CD4-positive, alpha-beta memory T cell (primary cell): Measurements from ENCODE around the gene MACROD2. TPM values are rescaled to one million over a fixed set of nuclear protein-coding genes. Genes with fewer than 3 reads are reported as not detected.
"Not testable (repeated sequence)": the region's sequence is repeated elsewhere in the genome, so short reads cannot be mapped to it uniquely, and the experiment has no call there.

Experiments used
- CTCF ChIA-PET: fragments of 350-600 bp; sonication (Branson Sonifier 250); formaldehyde crosslinking; loops from one replicate; lab custom pipeline; 2021; ENCODE audit warnings: inconsistent platforms; ENCODE audit not compliant: partially characterized antibody; lab: Charles Lee
- POLR2A ChIA-PET: fragments of 350-600 bp; sonication (Branson Sonifier 250); formaldehyde crosslinking; loops from one replicate; lab custom pipeline; 2021; ENCODE audit not compliant: partially characterized antibody; lab: Charles Lee
- DNase-seq, 5 donors: peaks; one replicate each; pipeline versions ENCODE4 v3.0.0 to v3.0.0-alpha.2; 2020 to 2022; ENCODE audit warnings: mixed read lengths in 1 of 5
- H3K27ac ChIP-seq: one replicate; pipeline ENCODE4 v1.7.0; 2013; ENCODE audit warnings: low read depth, low read length
- H3K27me3 ChIP-seq: 2 replicates; pipeline ENCODE4 v1.7.0; 2013; ENCODE audit warnings: mild to moderate bottlenecking, low read length, moderate library complexity; ENCODE audit not compliant: insufficient read depth
- H3K36me3 ChIP-seq: 2 replicates; pipeline ENCODE4 v1.7.0; 2013; ENCODE audit warnings: mild to moderate bottlenecking, low read length, moderate library complexity; ENCODE audit not compliant: insufficient read depth
- H3K4me1 ChIP-seq: 2 replicates; pipeline ENCODE4 v1.7.0; 2013; ENCODE audit warnings: mild to moderate bottlenecking, low read length, moderate library complexity; ENCODE audit not compliant: insufficient read depth
- H3K4me3 ChIP-seq, 2 donors: one replicate each; pipeline ENCODE4 v1.7.0; 2013; ENCODE audit warnings: low read length in 2 of 2, mild to moderate bottlenecking in 1 of 2
- H3K9me3 ChIP-seq, 2 donors: one replicate each; pipeline ENCODE4 v1.7.0; 2013; ENCODE audit warnings: low read length in 2 of 2, control low read depth in 1 of 2; ENCODE audit not compliant: control insufficient read depth in 1 of 2
- H3K27ac Mint-ChIP-seq, 7 donors: one replicate each; pipeline ENCODE4 v1.8.0; 2020 to 2021; ENCODE audit warnings: mixed read lengths in 7 of 7, mild to moderate bottlenecking in 6 of 7, inconsistent platforms in 3 of 7, moderate library complexity in 3 of 7
- H3K27me3 Mint-ChIP-seq, 2 donors: one replicate each; pipeline ENCODE4 v1.8.0; 2020 to 2021; ENCODE audit warnings: mixed read lengths in 2 of 2
- H3K36me3 Mint-ChIP-seq, 2 donors: one replicate each; pipeline ENCODE4 v1.8.0; 2020 to 2021; ENCODE audit warnings: mixed read lengths in 2 of 2, inconsistent platforms in 1 of 2, mild to moderate bottlenecking in 1 of 2
- H3K4me1 Mint-ChIP-seq, 4 donors: one replicate each; pipeline ENCODE4 v1.8.0; 2020 to 2021; ENCODE audit warnings: mixed read lengths in 4 of 4, mild to moderate bottlenecking in 1 of 4
- H3K4me3 Mint-ChIP-seq, 8 donors: one replicate each; pipeline ENCODE4 v1.8.0; 2020 to 2021; ENCODE audit warnings: mixed read lengths in 8 of 8, mild to moderate bottlenecking in 7 of 8, moderate library complexity in 6 of 8, inconsistent platforms in 3 of 8
- H3K9me3 Mint-ChIP-seq, 8 donors: one replicate each; pipeline ENCODE4 v1.8.0; 2020 to 2021; ENCODE audit warnings: mixed read lengths in 8 of 8, mild to moderate bottlenecking in 5 of 8, inconsistent platforms in 3 of 8, moderate library complexity in 1 of 8
- intact Hi-C: fragments of 100-400 bp; cut with micrococcal nuclease; formaldehyde crosslinking; loops from one replicate; pipeline ENCODE4 v1.15.1; 2023
- polyA plus RNA-seq, 2 donors: library from polyadenylated mRNA; unstranded; fragments of 300-500 nt; fragmentation: Illumina TruSeq; gene quantifications; one replicate each; pipeline ENCODE4 v1.2.3, GENCODE V29; 2021
- total RNA-seq, 2 experiments: library from RNA; stranded (reverse); gene quantifications; one replicate each; pipeline ENCODE4 v1.2.3, GENCODE V29; 2021

MACROD2 gene
- total and polyA plus RNA-seq, 4 experiments from 2014 or later: not detected

DNA sequence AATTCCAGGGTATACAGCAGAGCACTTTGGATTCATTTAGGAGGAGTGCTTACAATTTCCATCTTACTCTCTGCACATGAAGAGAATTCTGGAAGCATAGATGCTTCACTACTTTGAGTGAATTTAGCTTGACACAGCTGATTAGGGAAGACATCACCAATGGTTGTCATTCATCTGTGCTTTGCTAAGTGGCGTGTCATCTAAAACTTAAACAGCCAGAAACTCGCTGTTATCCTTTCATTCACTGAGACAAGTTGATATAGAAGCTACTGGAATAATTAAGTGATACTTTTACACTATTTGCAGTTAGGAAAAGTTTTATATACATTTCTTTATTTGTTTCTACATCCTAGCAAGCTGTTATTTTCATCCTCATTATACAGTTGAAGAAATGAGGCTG, 977.4 kb downstream of the MACROD2 start:
- Histone ChIP-seq H3K36me3 (no peaks in the 10 kb centered on the region), H3K4me1 (no peaks in the 10 kb centered on the region), H3K27ac (no peak overlapping the region), H3K4me3 (no peak overlapping the region), H3K27me3 (no peaks in the 10 kb centered on the region), H3K9me3 (no peaks in the 10 kb centered on the region)
- ChIA-PET POLR2A (no interaction called here), CTCF (no interaction called here)
- intact Hi-C loops: no loop called here
- DNase-seq: no peak
- H3K4me1 Mint-ChIP-seq: no peaks in the 10 kb centered on the region
- H3K9me3 Mint-ChIP-seq: peaks cover 3 to 13% (median 7%) of the 10 kb centered on the region in 8 donors
- no peak overlapping the region for H3K27ac Mint-ChIP-seq
- no peaks in the 10 kb centered on the region for H3K27me3 Mint-ChIP-seq
- H3K36me3 Mint-ChIP-seq: no peaks in the 10 kb centered on the region
- no peak overlapping the region for H3K4me3 Mint-ChIP-seq

DNA sequence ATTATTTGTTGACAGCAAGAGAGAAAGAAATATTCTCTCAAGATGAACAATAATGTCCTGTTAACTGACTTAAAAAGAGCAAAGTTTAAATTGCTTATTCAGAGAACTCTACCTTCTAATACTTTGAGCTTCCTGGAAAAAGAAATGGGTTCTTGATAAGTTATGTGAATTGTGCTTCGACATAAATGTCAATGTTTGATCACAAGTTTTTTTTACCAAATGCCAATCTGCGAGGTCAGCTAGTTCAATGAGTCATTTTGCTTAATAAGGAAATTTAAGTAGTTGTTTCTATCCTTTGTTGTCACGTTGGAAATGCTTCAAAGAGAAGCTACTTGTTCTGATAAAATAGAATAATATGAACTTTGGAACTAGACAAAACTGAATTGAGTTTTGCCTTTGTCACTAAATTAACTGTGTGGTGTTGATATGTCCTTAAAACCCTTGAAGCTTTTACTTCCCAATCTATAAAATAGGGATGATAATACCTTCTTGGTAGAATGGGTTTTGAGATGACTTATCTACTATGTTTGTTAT, 984.2 kb downstream of the MACROD2 start:
- Histone ChIP-seq H3K27me3 (no peaks in the 10 kb centered on the region), H3K9me3 (no peaks in the 10 kb centered on the region), H3K4me1 (no peaks in the 10 kb centered on the region), H3K27ac (no peak overlapping the region), H3K36me3 (no peaks in the 10 kb centered on the region), H3K4me3 (no peak overlapping the region)
- H3K9me3 Mint-ChIP-seq: peaks cover 7 to 23% (median 20%) of the 10 kb centered on the region in 8 donors
- no peaks in the 10 kb centered on the region for H3K4me1 Mint-ChIP-seq
- ChIA-PET CTCF (no interaction called here), POLR2A (no interaction called here)
- no peak overlapping the region for H3K4me3 Mint-ChIP-seq
- no peak overlapping the region for H3K27ac Mint-ChIP-seq
- intact Hi-C loops: no loop called here
- H3K27me3 Mint-ChIP-seq: no peaks in the 10 kb centered on the region
- DNase-seq: no peak
- H3K36me3 Mint-ChIP-seq: no peaks in the 10 kb centered on the region

DNA sequence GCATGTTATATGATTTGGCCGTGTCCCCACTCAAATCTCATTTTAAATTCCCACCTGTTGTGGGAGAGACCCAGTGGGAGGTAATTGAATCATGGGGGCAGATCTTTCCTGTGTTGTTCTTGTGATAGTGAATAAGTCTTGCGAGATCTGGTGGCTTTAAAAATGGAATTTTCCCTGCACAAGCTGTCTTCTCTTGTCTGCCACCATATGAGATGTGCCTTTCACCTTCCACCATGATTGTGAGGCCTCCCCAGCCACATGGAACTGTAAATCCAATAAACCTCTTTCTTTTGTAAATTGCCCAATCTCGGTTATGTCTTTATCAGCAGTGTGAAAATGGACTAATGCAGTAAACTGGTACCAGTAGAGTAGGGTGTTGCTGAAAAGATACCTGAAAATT, 986.2 kb downstream of the MACROD2 start:
- H3K4me1 ChIP-seq, H3K27ac Mint-ChIP-seq, H3K27me3 Mint-ChIP-seq, H3K27me3 ChIP-seq, intact Hi-C loops, H3K4me3 ChIP-seq, DNase-seq, H3K4me3 Mint-ChIP-seq, CTCF ChIA-PET, H3K9me3 ChIP-seq, POLR2A ChIA-PET, H3K4me1 Mint-ChIP-seq, H3K36me3 Mint-ChIP-seq, H3K36me3 ChIP-seq, H3K27ac ChIP-seq: not testable (repeated sequence)
- H3K9me3 Mint-ChIP-seq: peaks cover 4 to 28% (median 19%) of the 10 kb centered on the region in 8 donors

DNA sequence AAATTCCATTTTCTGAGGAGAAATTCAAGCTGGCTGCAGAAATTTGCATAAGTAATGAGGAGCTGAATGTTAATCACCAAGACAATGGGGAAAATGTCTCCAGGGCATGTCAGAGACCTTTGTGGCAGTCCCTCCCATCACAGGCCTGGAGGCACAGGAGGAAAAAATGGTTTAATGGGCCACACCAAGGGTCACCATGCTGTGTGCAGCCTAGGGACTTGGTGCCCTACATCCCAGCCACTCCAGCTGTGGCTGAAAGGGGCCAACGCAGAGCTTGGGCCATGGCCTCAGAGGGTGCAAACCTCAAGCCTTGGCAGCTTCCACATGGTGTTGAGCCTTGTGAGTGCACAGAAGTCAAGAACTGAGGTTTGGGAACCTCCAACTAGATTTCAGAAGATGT, 987.0 kb downstream of the MACROD2 start:
- H3K4me1 ChIP-seq, H3K4me3 ChIP-seq, intact Hi-C loops, H3K27ac Mint-ChIP-seq, H3K27me3 Mint-ChIP-seq, CTCF ChIA-PET, H3K4me1 Mint-ChIP-seq, H3K4me3 Mint-ChIP-seq, POLR2A ChIA-PET, H3K36me3 Mint-ChIP-seq, DNase-seq, H3K36me3 ChIP-seq, H3K27ac ChIP-seq, H3K27me3 ChIP-seq, H3K9me3 ChIP-seq: not testable (repeated sequence)
- H3K9me3 Mint-ChIP-seq: peaks cover 4 to 30% (median 19%) of the 10 kb centered on the region in 8 donors

DNA sequence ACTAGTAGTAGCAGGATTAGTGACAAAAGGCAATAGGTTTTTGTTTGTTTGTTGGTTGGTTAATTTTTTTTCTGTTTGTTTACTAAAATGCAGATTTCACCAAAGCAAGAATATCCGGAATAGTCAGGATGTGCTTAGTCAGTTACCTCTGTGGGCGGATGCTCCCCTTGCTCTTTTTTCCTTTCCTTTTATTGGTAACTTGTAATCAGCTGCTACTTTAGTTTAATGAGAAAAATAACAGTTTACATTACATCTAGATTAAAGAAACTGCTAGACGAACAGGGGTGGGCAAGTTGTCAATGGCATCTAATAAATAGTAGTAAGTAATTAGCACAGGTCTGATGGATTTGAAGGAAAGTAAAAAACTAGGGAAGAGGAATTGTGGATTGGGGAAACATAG, 989.0 kb downstream of the MACROD2 start:
- intact Hi-C loops: no loop called here
- no peaks in the 10 kb centered on the region for H3K27me3 Mint-ChIP-seq
- CTCF ChIA-PET: no interaction called here

DNA sequence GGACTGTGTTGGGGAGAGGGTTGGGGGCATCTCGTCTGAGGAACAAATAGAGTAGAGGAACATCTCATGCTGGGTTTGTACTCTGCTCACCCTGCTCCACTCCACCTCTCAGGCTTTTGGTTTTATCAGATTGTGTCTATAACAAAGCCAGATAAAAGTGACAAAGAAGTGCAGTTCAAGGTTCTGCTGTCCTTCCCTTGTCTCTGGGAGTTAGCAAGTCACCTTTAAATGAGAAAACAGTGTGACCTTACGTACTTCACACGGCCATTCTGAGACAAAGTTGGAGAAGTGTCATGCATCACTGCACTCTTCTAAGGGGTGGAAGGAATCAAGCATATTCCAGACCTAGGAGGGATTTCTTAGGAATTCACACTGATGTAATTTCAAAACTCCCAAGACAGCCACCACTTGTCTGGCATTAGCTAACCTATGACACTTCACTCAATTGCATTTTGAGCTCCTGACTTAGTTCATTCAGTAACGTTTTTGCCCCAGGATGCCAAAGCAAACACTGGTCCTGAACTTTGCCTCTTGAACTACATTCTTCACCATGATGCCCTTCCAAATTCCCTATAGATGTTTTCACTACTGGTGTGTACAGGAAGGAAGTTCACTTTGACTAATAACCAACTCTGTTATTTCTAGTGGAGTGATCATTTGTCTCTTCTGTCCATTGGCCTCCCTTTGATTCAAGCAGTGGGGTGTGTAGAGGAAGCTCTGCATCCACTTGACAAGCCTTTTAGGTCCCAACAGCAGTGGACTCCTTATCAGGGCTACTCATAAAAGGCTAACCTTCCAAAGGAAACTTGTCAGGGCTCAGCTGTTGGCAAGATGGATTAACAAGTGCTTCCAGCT, 989.7 kb downstream of the MACROD2 start:
- POLR2A ChIA-PET: no interaction called here
- intact Hi-C loops: no loop called here
- Mint-ChIP-seq H3K9me3 (peaks cover 4 to 33% (median 20%) of the 10 kb centered on the region in 8 donors), H3K4me3 (no peak overlapping the region), H3K27me3 (no peaks in the 10 kb centered on the region), H3K36me3 (no peaks in the 10 kb centered on the region), H3K27ac (no peak overlapping the region), H3K4me1 (no peaks in the 10 kb centered on the region)
- no peak for DNase-seq
- Histone ChIP-seq H3K4me1 (no peaks in the 10 kb centered on the region), H3K27me3 (no peaks in the 10 kb centered on the region), H3K27ac (no peak overlapping the region), H3K9me3 (no peaks in the 10 kb centered on the region), H3K36me3 (no peaks in the 10 kb centered on the region), H3K4me3 (no peak overlapping the region)
- CTCF ChIA-PET: no interaction called here

More for the DNA sequence above, 989.0 kb downstream of the MACROD2 start:
- DNase-seq: no peak
- POLR2A ChIA-PET: no interaction called here
- Histone ChIP-seq H3K27ac (no peak overlapping the region), H3K9me3 (no peaks in the 10 kb centered on the region), H3K27me3 (no peaks in the 10 kb centered on the region), H3K4me3 (no peak overlapping the region), H3K36me3 (no peaks in the 10 kb centered on the region), H3K4me1 (no peaks in the 10 kb centered on the region)
- no peak overlapping the region for H3K27ac Mint-ChIP-seq
- no peaks in the 10 kb centered on the region for H3K36me3 Mint-ChIP-seq
- no peak overlapping the region for H3K4me3 Mint-ChIP-seq
- no peaks in the 10 kb centered on the region for H3K4me1 Mint-ChIP-seq
- peaks cover 4 to 30% (median 20%) of the 10 kb centered on the region in 8 donors for H3K9me3 Mint-ChIP-seq

DNA sequence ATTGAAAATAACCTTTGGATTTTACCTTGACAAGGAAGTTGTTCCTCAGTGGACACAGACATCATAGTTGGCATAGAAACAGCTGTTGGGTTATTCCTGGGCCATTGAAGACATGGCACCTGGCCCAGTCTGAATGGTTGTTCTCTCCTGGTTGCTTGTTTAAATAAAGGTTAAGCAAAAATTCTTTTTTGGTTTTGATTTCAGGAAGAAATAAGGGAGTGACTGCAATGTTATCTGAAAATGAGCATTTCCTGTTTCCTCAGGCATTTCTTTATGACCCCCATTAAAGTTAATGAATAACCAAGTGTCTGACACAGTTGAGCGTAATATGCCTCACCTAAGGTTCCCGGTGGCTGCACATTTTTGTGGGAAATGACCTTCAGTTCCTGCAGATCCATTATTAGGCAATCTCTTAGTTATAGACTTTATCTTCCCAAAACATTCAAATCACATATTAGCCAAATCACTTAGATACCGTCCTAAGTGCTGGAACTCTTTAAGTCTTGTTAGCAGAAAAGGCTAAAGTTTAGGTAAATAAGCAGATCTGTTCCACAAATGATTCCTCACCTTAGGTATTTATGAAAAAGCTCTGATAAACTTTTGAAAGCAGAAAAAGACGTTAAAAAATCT, 990.8 kb downstream of the MACROD2 start:
- H3K27ac ChIP-seq: no peak overlapping the region
- H3K27me3 Mint-ChIP-seq: no peaks in the 10 kb centered on the region
- no peak overlapping the region for H3K4me3 Mint-ChIP-seq
- H3K4me3 ChIP-seq: no peak overlapping the region
- H3K27me3 ChIP-seq: no peaks in the 10 kb centered on the region
- intact Hi-C loops: no loop called here
- no peaks in the 10 kb centered on the region for H3K9me3 ChIP-seq
- H3K9me3 Mint-ChIP-seq: peaks cover 0 to 33% (median 17%) of the 10 kb centered on the region in 8 donors
- ChIA-PET POLR2A (no interaction called here), CTCF (no interaction called here)
- H3K36me3 Mint-ChIP-seq: no peaks in the 10 kb centered on the region
- no peak for DNase-seq
- H3K36me3 ChIP-seq: no peaks in the 10 kb centered on the region
- no peaks in the 10 kb centered on the region for H3K4me1 ChIP-seq
- no peak overlapping the region for H3K27ac Mint-ChIP-seq
- H3K4me1 Mint-ChIP-seq: no peaks in the 10 kb centered on the region
